ENCODE measurements around the gene C7. TPM values are rescaled to one million over a fixed set of nuclear protein-coding genes. Genes with fewer than 3 reads are reported as not detected.
"Not testable (repeated sequence)": the region's sequence is repeated elsewhere in the genome, so short reads cannot be mapped to it uniquely, and the experiment has no call there.

Gene C7
- total RNA-seq, 6 experiments from 2014 or later = 0.05 to 0.40 TPM; not detected in 4

DNA sequence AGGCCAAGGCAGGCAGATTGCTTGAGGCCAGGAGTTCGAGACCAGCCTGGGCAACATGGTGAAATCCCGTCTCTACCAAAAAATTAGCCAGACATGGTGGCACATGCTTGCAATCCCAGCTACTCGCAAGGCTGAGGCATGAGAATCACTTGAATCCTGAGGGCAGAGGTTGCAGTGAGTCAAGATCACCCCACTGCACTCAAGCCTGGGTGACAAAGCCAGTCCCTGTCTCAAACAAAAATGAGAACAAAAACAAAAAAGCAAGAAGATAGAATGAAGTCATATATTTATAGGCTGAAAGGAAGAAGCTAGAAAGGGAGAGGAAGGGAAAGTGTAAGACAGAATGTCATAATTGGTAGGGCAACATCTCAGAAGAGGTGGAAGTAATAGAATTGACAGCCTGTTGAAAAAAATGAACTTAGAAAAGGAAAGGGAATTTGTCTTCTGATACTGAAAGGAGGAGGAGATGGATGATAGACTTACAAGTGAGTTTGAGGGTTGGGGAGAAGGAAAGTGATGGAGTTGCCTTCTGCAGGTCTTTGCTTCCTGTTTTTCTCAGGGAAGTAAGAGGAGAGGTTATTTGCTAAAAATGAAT is 35.9 kb upstream of the C7 start:
- TF ChIP-seq, protein P1, sequence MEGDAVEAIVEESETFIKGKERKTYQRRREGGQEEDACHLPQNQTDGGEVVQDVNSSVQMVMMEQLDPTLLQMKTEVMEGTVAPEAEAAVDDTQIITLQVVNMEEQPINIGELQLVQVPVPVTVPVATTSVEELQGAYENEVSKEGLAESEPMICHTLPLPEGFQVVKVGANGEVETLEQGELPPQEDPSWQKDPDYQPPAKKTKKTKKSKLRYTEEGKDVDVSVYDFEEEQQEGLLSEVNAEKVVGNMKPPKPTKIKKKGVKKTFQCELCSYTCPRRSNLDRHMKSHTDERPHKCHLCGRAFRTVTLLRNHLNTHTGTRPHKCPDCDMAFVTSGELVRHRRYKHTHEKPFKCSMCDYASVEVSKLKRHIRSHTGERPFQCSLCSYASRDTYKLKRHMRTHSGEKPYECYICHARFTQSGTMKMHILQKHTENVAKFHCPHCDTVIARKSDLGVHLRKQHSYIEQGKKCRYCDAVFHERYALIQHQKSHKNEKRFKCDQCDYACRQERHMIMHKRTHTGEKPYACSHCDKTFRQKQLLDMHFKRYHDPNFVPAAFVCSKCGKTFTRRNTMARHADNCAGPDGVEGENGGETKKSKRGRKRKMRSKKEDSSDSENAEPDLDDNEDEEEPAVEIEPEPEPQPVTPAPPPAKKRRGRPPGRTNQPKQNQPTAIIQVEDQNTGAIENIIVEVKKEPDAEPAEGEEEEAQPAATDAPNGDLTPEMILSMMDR (IDR thresholded peaks at IDR 0.05) = no peak
- H3K9me3 Mint-ChIP-seq = peaks cover 11% of the 10 kb centered on the region
- no peak for DNase-seq
- H3K36me3 Mint-ChIP-seq (ENCODE audit: low read depth) = peaks cover 11% of the 10 kb centered on the region
- no peak overlapping the region for H3K27ac Mint-ChIP-seq
- H3K4me1 Mint-ChIP-seq (ENCODE audit: low read depth) = peaks cover 8% of the 10 kb centered on the region; the same call in 1 of the 2 replicates
- H3K27me3 Mint-ChIP-seq (ENCODE audit: insufficient read depth) = peaks cover 7% of the 10 kb centered on the region
- no peak overlapping the region for H3K4me3 Mint-ChIP-seq

DNA sequence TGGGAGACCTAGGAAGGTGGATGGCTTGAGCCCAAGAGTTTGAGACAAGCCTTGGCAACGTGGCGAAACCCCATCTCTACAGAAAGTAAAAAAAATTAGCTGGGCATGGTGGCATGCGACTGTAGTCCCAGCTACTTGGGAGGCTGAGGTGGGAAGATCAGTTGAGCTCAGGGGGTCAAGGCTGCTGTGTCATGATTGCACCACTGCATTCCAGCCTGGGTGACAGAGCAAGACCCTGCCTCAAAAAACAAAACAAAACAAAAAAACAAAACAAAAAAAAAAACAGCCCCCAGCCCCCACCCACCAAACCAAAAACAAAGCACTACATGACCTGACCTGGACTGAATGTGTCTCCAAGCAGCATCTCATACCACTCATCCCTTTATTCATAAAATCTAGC is 33.3 kb upstream of the C7 start:
- TF ChIP-seq, protein P1 (IDR thresholded peaks at IDR 0.05) = no peak
- no peak for DNase-seq
- Mint-ChIP-seq H3K4me3 (no peak overlapping the region), H3K9me3 (peaks cover 11% of the 10 kb centered on the region), H3K27me3 (ENCODE audit: insufficient read depth) (peaks cover 3% of the 10 kb centered on the region), H3K4me1 (ENCODE audit: low read depth) (peaks cover 10% of the 10 kb centered on the region), H3K27ac (no peak overlapping the region), H3K36me3 (ENCODE audit: low read depth) (peaks cover 11% of the 10 kb centered on the region)

DNA sequence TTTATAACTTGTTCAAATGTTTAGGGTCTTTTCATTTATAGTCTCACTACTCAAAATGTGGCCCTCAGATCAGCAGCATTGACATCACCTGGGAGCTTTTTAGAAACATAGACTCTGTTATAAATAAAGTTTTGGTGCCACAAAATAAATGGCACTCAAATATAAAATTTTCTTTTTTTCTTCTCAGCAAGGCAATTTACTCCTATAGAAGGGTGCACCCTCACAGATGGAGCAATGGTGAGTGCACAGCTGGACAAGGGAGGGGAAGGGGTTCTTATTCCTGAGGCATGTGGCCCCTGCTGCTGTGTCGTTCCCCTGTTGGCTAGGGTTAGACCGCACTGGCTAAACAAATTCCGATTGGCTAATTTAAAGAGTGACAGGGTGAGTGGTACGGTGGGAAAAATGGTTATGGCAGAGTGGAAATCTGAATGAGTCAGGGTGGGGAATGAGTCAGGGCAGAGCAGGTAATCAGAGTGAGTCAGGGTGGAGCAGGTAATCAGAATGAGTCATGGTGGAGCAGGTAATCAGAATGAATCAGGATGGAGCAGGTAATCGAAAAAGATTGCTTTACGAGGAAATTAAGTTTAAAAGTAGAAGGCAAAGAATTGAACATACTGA is 31.8 kb upstream of the C7 start:
- Mint-ChIP-seq H3K27ac (no peak overlapping the region), H3K27me3 (ENCODE audit: insufficient read depth) (peaks cover 8% of the 10 kb centered on the region), H3K9me3 (peaks cover 22% of the 10 kb centered on the region), H3K4me3 (no peak overlapping the region), H3K36me3 (ENCODE audit: low read depth) (peaks cover 22% of the 10 kb centered on the region), H3K4me1 (ENCODE audit: low read depth) (peaks cover 6% of the 10 kb centered on the region)
- TF ChIP-seq, protein P1 (IDR thresholded peaks at IDR 0.05) = no peak
- DNase-seq = no peak

DNA sequence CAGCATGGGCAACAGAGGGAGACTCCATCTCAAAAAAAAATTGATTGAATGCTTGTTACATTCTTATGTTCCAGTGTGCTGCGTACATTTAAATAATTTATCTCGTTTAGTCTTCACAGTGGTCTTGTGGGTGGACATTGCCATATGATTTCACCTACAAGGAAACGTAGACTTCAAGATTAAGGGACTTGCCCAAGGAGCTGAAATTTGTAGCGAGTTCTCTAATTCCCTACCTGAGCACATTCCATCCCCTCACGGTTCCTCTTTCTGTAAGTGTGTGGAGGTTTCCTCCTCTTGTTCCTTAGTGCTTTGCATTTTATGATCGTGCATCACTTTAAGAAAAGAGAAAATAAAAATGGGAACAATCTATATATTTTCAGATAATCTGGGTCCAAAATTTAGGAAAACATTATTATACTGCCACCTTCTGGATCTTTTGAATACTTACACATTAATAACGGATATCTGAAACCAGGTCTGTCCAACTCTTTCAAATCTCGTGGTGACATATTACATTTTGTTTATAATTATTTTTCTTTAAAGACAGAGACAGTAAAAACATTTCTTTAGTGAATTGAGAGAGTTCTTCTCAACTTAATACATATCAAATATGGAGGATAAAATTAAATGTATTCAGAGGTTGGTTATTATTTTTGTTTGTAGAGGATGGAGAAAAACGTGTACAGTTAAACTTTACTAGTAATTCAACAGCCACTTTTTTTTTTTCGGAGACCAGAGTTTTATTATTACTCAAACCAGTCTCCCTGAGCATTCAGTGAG is 29.9 kb upstream of the C7 start:
- H3K36me3 Mint-ChIP-seq (ENCODE audit: low read depth) = peaks cover 22% of the 10 kb centered on the region
- H3K27me3 Mint-ChIP-seq (ENCODE audit: insufficient read depth) = peaks cover 16% of the 10 kb centered on the region
- peaks cover 6% of the 10 kb centered on the region for H3K4me1 Mint-ChIP-seq (ENCODE audit: low read depth)
- H3K9me3 Mint-ChIP-seq = peaks cover 23% of the 10 kb centered on the region
- no peak overlapping the region for H3K27ac Mint-ChIP-seq
- no peak overlapping the region for H3K4me3 Mint-ChIP-seq
- DNase-seq = peak; percentile 10
- TF ChIP-seq, protein P1 (IDR thresholded peaks at IDR 0.05) = peak; percentile 88

DNA sequence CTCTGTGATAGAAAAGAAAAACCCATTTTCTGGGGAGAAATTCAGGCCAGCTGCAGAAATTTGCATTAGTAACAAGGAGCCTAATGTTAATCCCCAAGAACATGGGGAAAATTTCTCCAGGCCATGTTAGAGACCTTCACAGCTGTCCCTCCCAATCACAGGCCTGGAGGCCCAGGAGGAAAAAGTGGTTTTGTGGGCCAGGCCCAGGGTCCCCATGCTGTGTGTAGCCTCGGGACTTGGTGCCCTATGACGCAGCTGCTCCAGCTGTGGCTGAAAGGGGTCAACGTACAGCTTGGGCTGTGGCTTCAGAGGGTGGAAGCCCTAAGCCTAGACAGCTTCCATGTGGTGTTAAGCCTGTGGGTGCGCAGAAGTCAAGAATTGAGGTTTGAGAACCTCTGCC is 27.0 kb upstream of the C7 start:
- Mint-ChIP-seq H3K27me3 (ENCODE audit: insufficient read depth) (peaks cover 16% of the 10 kb centered on the region; the same call in 1 of the 2 replicates), H3K36me3 (ENCODE audit: low read depth) (peaks cover 17% of the 10 kb centered on the region), H3K4me3 (no peak overlapping the region), H3K9me3 (peaks cover 17% of the 10 kb centered on the region), H3K27ac (no peak overlapping the region), H3K4me1 (ENCODE audit: low read depth) (peaks cover 6% of the 10 kb centered on the region)
- no peak for DNase-seq
- TF ChIP-seq, protein P1 (IDR thresholded peaks at IDR 0.05) = no peak

DNA sequence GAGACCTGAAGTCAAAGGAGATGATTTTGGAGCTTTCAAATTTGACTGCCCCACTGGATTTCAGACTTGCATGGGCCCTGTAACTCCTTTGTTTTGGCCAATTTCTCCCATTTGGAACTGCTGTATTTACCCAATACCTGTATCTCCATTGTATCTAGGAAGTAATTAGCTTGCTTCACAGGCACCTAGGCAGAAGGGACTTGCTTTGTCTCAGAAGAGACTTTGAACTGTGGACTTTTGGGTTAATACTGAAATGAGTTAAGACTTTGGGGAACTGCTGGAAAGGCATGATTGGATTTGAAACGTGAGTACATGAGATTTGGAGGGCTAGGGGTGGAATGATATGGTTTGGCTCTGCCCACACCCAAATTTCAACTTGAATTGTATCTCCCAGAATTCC is 26.2 kb upstream of the C7 start:
- not testable (repeated sequence) for H3K27ac Mint-ChIP-seq; DNase-seq; H3K4me3 Mint-ChIP-seq; H3K4me1 Mint-ChIP-seq (ENCODE audit: low read depth)
- Mint-ChIP-seq H3K27me3 (ENCODE audit: insufficient read depth) (peaks cover 16% of the 10 kb centered on the region; the same call in 1 of the 2 replicates), H3K36me3 (ENCODE audit: low read depth) (peaks cover 11% of the 10 kb centered on the region), H3K9me3 (peaks cover 12% of the 10 kb centered on the region)

DNA sequence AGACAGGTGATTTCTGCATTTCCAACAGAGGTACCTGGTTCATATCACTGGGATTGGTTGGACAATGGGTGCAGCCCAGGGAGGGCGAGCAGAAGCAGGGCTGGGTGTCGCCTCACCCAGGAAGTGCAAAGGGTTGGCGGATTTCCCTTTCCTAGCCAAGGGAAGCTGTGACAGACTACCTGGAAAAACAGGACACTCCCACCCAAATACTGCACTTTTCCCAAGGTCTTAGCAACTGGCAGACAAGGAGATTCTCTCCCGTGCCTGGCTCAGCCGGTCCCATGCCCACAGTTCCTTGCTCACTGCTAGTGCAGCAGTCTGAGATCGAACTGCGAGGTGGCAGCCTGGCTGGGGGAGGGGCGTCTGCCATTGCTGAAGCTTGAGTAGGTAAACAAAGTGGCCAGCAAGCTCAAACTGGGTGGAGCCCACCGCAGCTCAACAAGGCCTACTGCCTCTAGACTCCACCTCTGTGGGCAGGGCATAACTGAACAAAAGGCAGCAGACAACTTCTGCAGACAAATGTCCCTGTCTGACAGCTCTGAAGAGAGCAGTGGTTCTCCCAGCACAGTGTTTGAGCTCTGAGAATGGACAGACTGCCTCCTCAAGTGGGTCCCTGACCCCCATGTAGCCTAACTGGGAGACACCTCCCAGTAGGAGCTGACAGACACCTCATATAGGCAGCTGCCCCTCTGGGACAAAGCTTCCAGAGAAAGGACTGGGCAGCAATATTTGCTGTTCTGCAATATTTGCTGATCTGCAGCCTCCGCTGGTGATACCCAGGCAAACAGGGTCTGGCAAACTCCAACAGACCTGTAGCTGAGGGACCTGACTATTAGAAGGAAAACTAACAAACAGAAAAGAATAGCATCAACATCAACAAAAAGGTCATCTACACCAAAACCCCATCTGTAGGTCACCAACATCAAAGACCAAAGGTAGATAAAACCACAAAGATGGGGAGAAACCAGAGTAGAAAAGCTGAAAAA is 13.6 kb upstream of the C7 start:
- DNase-seq; H3K27ac Mint-ChIP-seq; H3K9me3 Mint-ChIP-seq; H3K36me3 Mint-ChIP-seq (ENCODE audit: low read depth); H3K4me1 Mint-ChIP-seq (ENCODE audit: low read depth); H3K4me3 Mint-ChIP-seq: not testable (repeated sequence)
- peaks cover 10% of the 10 kb centered on the region for H3K27me3 Mint-ChIP-seq (ENCODE audit: insufficient read depth)
